Measurements from ENCODE around the gene MFGE8.

DNA sequence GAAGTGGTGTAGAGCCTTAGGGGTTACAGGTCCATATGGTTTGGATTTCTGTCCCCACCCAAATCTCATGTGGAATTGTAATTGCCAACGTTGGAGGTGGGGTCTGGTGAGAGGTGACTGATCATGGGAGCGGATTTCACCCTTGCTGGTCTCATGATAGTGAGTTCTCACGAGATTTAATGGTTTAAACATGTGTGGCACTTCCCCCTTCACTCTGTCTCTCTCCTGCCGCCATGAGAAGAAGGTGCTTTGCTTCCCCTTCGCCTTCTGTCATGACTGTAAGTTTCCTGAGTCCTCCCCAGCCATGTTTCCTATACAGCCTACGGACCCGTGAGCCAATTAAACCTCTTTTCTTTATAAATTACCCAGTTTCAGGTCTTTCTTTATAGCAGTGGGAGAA lies 43.1 kb upstream of the MFGE8 start:
- TF ChIP-seq FOXA1 (IDR thresholded peaks at IDR 0.05) (no peak), L3MBTL2 (conservative IDR thresholded peaks at IDR 0.05) (no peak), ELF4 (IDR thresholded peaks at IDR 0.05) (no peak), FOXM1 (IDR thresholded peaks at IDR 0.05; ENCODE audit: borderline replicate concordance) (no peak), SUZ12 (IDR thresholded peaks at IDR 0.05) (no peak), SP1 (IDR thresholded peaks at IDR 0.05) (no peak), BHLHE40 (IDR thresholded peaks at IDR 0.05; ENCODE audit: borderline replicate concordance) (no peak), FOXK2 (IDR thresholded peaks at IDR 0.05) (no peak), CTBP1 (IDR thresholded peaks at IDR 0.05; ENCODE audit: borderline replicate concordance) (no peak), NFRKB (IDR thresholded peaks at IDR 0.05) (no peak), ZNF384 (IDR thresholded peaks at IDR 0.05) (no peak), TARDBP (IDR thresholded peaks at IDR 0.05) (no peak)
- TF ChIP-seq, protein P1, sequence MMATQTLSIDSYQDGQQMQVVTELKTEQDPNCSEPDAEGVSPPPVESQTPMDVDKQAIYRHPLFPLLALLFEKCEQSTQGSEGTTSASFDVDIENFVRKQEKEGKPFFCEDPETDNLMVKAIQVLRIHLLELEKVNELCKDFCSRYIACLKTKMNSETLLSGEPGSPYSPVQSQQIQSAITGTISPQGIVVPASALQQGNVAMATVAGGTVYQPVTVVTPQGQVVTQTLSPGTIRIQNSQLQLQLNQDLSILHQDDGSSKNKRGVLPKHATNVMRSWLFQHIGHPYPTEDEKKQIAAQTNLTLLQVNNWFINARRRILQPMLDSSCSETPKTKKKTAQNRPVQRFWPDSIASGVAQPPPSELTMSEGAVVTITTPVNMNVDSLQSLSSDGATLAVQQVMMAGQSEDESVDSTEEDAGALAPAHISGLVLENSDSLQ (IDR thresholded peaks at IDR 0.05): no peak
